SK-MEL-5 (cell line): Measurements from ENCODE around the gene SRRM4. TPM values are rescaled to one million over a fixed set of nuclear protein-coding genes. Genes with fewer than 3 reads are reported as not detected.
"Not testable (repeated sequence)": the region's sequence is repeated elsewhere in the genome, so short reads cannot be mapped to it uniquely, and the experiment has no call there.

Source experiments
- DNase-seq: peaks from one replicate; pipeline ENCODE4 v3.0.0-alpha.2; 2016; ENCODE audit warnings: low read depth, low spot score
- in situ Hi-C: cut with HindIII; loops from 2 replicates; pipeline ENCODE4 v1.10.0; 2016; ENCODE audit warnings: low sequenced_read_pairs, high pct_unique_total_duplicates, low pct_unique_long_range_greater_than_20kb
- total RNA-seq: library from RNA; depleted of rRNA; stranded (reverse); fragments of >200 nt; shearing (Covaris generic); gene quantifications from 2 replicates; pipeline ENCODE4 v1.2.3, GENCODE V29; 2014

Gene SRRM4
- total RNA-seq, 1 experiment from 2014 or later = not detected

- in situ Hi-C loops = no loop called here
- no peak for DNase-seq
Measured at GRCh38 chr12:119090276-119090675, 108.9 kb downstream of the SRRM4 start.

GRCh38 chr12:119090865-119091264 is 109.5 kb downstream of the SRRM4 start:
- in situ Hi-C loops = no loop called here
- no peak for DNase-seq

- no peak for DNase-seq
- in situ Hi-C loops = no loop called here
Measured at GRCh38 chr12:119096429-119097202, 115.3 kb downstream of the SRRM4 start.

- no peak for DNase-seq
- in situ Hi-C loops = no loop called here
Measured at GRCh38 chr12:119100933-119101332, 119.6 kb downstream of the SRRM4 start.

GRCh38 chr12:119102274-119102673 is 120.9 kb downstream of the SRRM4 start:
- in situ Hi-C loops = no loop called here
- no peak for DNase-seq

GRCh38 chr12:119102714-119103113 is 121.4 kb downstream of the SRRM4 start:
- in situ Hi-C loops = no loop called here
- no peak for DNase-seq

GRCh38 chr12:119104969-119105368 is 123.6 kb downstream of the SRRM4 start:
- DNase-seq, in situ Hi-C loops: not testable (repeated sequence)

GRCh38 chr12:119113496-119113986 is 132.2 kb downstream of the SRRM4 start:
- no peak for DNase-seq
- in situ Hi-C loops = no loop called here

GRCh38 chr12:119114294-119114693 is 133.0 kb downstream of the SRRM4 start:
- DNase-seq = no peak
- in situ Hi-C loops = no loop called here

- DNase-seq = peak; percentile 74
- in situ Hi-C loops = no loop called here
Measured at GRCh38 chr12:119115296-119115905, 134.1 kb downstream of the SRRM4 start.

GRCh38 chr12:119117936-119118335 is 136.6 kb downstream of the SRRM4 start:
- in situ Hi-C loops = no loop called here

GRCh38 chr12:119118625-119119024 is 137.3 kb downstream of the SRRM4 start:
- no peak for DNase-seq
- in situ Hi-C loops = no loop called here

More at GRCh38 chr12:119117936-119118335, 136.6 kb downstream of the SRRM4 start:
- no peak for DNase-seq

GRCh38 chr12:119122047-119122446 is 140.7 kb downstream of the SRRM4 start:
- no peak for DNase-seq
- in situ Hi-C loops = no loop called here

GRCh38 chr12:119122751-119123150 is 141.4 kb downstream of the SRRM4 start:
- DNase-seq = no peak
- in situ Hi-C loops = no loop called here

- in situ Hi-C loops = no loop called here
- no peak for DNase-seq
Measured at GRCh38 chr12:119128527-119128926, 147.2 kb downstream of the SRRM4 start.

- in situ Hi-C loops = no loop called here
- no peak for DNase-seq
Measured at GRCh38 chr12:119129827-119130434, 148.6 kb downstream of the SRRM4 start.

GRCh38 chr12:119130523-119130922 is 149.2 kb downstream of the SRRM4 start:
- in situ Hi-C loops = no loop called here
- no peak for DNase-seq

GRCh38 chr12:119134284-119135072 is 153.1 kb downstream of the SRRM4 start:
- in situ Hi-C loops = no loop called here
- no peak for DNase-seq
